ENCODE data around the gene LRCH1. TPM values are rescaled to one million over a fixed set of nuclear protein-coding genes. Genes with fewer than 3 reads are reported as not detected.

The LRCH1 gene
- total RNA-seq, 2 donors from 2014 or later: 22.5 to 31.4 TPM

DNA sequence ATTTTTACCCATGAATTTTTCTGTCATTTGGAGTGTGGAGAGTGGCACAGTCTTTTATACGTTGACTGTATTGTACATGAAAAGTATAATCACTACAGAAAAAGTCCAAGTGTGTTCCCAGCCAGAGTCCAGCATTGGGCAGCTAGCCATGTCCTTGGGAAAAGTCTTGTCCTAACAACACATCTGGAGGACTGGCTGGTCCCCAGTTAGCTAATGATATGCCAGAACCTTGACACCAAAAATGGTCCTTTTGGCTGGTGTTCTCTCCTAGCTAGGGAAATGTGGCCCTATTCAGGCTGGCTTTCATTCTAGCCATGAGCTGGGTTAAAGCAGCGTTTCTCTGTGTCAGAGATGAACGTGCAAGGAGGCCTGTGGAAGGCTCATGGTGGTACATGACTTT lies 145.0 kb downstream of the LRCH1 start:
- intact Hi-C loops (cut with DNase I): no loop called here
- no peak for DNase-seq (ENCODE audit: low spot score)

DNA sequence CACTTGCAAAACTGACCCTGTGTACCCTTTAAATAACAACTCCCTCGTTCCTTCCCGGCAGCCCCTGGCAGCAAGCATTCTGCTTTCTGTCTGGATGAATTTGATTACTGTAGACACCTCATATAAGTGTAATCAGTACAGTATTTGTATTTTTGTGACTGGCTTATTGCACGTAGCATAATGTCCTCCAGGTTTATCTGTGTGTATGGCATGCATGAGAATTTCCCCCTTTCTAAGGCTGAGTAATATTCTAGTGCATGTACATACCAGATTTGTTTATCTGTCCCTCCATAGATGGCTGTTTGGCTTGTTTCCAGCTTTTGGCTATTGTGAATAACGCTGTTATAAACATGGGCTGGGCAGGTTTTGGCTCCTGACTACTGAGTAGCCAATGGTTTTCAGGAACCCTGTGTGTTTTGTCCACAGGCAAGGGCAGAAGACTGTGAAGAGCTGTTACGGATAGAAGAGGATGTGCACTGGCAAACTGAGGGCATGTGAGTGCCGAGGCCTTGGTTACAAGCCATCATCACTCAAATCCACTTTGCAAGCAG lies 146.0 kb downstream of the LRCH1 start:
- intact Hi-C loops (cut with DNase I): no loop called here

DNA sequence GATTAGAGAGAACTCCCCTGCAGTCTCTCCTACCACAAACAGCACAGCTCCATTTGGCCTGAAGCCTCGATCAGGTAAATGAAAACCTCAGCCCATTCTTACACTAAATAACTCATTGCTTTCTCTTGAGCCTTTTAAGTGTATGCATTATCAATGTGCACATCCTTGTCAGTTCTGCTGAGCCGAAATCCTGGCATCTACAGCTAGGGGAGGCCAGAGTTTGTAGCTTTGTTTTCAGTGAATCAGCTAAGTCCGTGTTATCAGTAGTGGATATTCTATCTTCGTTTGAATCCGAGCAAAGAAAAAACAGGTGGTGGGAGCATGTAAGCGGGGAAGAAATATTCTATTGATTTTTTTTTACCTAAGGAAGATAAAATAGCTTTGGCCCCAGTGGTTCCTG lies 159.6 kb downstream of the LRCH1 start:
- DNase-seq (ENCODE audit: low spot score): no peak
- intact Hi-C loops (cut with DNase I): loop anchor here in 1 of 2 donors (10.0 kb wide), 1 partner anchor 158 kb away; the partner anchor contains the start of gene LRCH1

More for the DNA sequence above, 146.0 kb downstream of the LRCH1 start:
- DNase-seq (ENCODE audit: low spot score): no peak

DNA sequence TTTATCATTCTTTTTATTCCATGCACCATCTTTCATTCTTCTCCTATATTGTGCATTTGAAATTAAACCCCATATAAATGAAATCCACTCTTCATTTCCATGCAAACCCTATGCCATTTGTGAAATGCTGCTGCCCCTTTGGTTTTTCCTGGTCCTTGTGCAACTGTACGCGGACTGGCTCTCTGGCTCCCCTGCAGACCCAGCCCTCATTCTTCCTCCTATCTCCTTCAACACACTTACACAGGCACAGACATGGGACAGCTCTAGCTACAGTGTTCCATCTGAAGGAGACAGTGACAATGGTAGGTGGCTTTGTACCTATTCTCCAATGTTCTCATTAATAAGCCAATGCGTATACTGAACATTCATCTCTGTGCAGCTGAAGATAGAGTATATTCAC lies 162.4 kb downstream of the LRCH1 start:
- intact Hi-C loops (cut with DNase I): loop anchor here in 1 of 2 donors (10.0 kb wide), 1 partner anchor 161 kb away; the partner anchor contains the start of gene LRCH1
- DNase-seq (ENCODE audit: low spot score): no peak

DNA sequence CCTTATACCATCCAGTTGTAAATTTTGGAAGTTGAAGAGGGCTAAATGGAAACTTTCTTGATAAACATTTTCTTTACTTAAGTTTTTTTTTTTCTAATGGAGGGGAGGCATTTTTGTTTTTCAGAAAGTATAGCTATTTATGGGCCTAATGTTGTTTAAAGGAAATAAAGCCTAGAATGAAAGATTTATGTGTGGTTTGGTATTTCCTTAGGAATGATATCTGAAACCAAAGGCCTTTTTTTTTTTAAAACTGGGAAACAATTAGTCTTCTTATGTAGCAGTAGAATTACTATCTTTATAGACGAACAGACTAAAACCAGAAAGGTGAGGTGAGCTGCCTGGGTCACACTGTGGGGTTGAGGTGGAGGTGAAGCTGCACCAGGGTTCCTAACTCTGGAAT lies 163.9 kb downstream of the LRCH1 start:
- no peak for DNase-seq (ENCODE audit: low spot score)
- intact Hi-C loops (cut with DNase I): loop anchor here in 1 of 2 donors (10.0 kb wide), 1 partner anchor 162 kb away; the partner anchor contains the start of gene LRCH1

DNA sequence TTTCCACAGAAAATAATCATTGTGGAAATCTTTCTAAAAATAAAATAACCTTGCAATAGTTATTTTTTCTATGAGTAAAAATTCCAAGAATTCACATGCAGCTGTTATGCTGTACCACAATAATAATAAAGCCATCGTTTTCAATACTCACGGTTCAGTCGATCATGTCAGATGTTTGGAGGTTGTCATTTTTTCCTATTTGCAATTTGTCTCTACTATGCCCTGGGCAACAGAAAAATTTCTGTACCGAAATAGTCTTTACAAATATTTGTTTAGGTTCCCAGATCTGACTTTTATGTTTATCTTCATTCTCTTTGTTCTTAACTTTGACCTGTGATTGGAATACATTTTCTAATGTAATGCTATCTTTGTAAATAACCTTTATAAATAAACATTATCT lies 164.3 kb downstream of the LRCH1 start:
- no peak for DNase-seq (ENCODE audit: low spot score)
- intact Hi-C loops (cut with DNase I): loop anchor here in 1 of 2 donors (10.0 kb wide), 1 partner anchor 162 kb away; the partner anchor contains the start of gene LRCH1

DNA sequence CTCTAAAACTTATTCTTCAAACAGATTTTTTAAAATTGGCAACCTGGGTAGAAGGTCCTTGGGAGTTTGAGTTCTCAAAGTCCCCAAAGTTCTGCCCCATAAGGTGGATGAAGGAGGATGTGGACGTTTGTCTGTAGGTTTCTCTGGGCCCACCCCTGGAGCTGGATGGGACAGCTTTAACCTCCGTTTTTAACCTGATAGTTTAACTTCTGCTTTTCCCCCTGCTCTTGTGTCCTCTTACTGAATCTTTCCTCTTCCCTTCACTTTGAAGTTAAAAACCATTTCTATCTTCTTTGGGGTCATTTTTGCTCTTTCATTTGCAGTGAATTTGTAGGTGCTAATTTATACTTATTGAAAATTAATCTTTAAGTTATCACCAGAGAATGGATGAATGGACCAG lies 164.9 kb downstream of the LRCH1 start:
- DNase-seq (ENCODE audit: low spot score): no peak
- intact Hi-C loops (cut with DNase I): loop anchor here in 1 of 2 donors (10.0 kb wide), 1 partner anchor 163 kb away; the partner anchor contains the start of gene LRCH1

DNA sequence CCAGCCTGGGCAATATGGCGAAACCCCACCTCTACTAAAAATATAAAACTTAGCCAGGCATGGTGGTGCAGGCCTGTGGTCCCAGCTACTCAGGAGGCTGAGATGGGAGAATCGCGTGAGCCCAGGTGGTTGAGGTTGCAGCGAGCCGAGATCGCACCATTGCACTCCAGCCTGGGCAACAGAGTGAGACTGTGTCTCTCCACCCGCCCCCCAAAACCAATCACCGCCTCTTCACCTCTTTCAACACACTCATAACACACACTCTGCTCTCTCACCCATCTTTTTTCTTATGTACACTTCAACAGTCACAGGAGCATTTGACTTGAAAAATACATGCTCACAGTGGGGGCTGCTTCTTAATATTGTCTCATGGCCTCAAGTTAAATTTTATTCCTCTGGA lies 167.2 kb downstream of the LRCH1 start:
- DNase-seq (ENCODE audit: low spot score): no peak
- intact Hi-C loops (cut with DNase I): loop anchor here (5.0 to 10.0 kb wide), 3 partner anchors 168 to 228 kb away; partner anchors contain the start of gene LRCH1 (in 1 of the 2)

DNA sequence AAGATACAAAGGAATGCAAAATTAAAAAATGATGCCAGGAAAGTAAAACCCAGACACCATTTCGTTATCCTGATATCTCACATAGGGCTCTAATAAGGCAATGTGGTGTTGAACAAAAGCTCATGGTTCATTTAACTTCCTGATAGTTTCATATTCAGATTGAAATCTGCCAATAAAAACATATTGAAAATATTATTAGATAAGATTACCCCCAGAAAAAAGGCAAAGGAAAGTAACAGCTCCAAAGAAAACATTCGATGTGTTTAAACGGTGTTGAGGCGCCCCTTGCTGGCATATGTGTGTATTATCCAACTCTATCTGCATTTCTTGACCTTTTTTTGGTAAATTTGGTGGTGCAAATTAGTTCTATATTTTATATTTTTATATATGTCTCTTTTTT lies 168.1 kb downstream of the LRCH1 start:
- intact Hi-C loops (cut with DNase I): loop anchor here (5.0 to 10.0 kb wide), 3 partner anchors 169 to 229 kb away; partner anchors contain the start of gene LRCH1 (in 1 of the 2)
- DNase-seq (ENCODE audit: low spot score): no peak

DNA sequence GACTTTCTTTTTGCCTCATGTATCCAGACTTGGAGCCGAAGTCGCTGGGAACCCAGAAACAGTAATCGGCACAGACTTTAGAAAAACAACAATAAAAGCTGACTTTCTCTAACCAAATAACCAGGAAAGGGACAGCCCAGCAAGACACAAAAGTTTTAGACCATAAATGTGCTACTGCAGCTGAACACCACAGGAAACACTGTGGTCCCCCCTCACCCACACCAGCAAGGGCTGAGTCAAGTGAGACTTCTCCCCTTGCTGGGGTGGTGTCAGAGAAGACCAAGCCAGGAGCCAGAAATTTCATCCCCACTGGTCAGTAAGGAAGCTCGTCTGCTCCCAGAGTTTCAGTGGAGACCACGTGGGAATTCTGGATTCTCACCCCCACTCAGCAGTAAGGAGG lies 173.4 kb downstream of the LRCH1 start:
- intact Hi-C loops (cut with DNase I): loop anchor here in 1 of 2 donors (10.0 kb wide), 1 partner anchor 232 kb away; no protein-coding TSS in a partner anchor
- DNase-seq (ENCODE audit: low spot score): no peak

DNA sequence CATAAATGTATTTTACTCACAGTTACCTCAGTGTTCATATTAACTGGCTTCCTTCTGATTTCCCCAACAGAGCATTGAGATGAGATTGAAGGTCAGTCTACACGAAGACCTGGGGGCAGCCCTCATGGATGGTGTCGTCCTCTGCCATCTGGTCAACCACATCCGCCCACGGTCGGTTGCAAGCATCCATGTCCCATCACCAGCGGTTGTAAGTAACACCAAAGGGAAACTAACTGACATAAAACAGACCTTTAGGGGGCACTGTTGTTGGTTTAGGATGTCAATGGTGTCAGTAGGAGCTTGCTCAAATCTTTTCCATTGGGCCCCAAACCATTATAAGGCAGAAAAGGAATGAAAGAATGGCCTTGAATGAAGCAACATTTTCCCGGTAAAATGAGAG lies 175.8 kb downstream of the LRCH1 start:
- no peak for DNase-seq (ENCODE audit: low spot score)
- intact Hi-C loops (cut with DNase I): loop anchor here in 1 of 2 donors (10.0 kb wide), 1 partner anchor 234 kb away; no protein-coding TSS in a partner anchor

DNA sequence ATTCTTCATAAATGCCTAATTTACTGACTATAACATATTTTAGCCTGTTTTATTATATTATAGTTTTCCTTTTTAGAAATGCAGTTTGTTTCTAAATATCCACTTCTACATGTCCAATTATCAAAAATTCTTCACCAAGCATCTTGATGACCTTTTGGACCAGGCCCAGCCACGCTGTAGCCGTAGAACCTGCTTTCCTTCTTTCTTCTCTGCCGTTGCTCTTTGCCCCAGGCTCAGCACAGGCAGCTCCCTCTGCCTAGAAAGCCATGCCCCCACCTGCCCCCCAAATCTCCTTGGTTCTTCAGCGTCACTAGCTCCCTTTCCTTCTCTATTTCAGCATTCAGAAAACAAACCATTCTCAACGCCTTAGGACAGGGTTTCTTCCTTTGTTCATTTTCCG lies 178.6 kb downstream of the LRCH1 start:
- intact Hi-C loops (cut with DNase I): no loop called here
- DNase-seq (ENCODE audit: low spot score): no peak

DNA sequence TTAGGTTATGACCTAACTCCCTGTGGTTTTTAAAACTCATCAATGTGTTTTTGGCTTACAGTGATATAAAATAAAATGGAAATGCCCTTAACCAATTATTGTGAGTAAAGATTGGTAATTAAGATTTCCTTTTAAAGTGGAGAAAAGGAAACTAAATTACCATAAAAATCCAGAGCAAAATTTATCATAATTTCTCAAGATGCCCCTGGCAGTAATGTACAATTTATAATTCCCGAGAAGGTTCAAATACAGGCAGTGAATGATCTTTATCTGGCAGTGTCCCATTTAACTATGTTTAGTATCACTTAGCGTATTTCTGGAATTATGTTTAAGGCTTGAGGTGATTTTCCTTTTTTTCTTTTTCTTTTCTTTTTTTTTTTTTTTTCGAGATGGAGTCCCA lies 182.5 kb downstream of the LRCH1 start:
- DNase-seq (ENCODE audit: low spot score): no peak
- intact Hi-C loops (cut with DNase I): no loop called here

DNA sequence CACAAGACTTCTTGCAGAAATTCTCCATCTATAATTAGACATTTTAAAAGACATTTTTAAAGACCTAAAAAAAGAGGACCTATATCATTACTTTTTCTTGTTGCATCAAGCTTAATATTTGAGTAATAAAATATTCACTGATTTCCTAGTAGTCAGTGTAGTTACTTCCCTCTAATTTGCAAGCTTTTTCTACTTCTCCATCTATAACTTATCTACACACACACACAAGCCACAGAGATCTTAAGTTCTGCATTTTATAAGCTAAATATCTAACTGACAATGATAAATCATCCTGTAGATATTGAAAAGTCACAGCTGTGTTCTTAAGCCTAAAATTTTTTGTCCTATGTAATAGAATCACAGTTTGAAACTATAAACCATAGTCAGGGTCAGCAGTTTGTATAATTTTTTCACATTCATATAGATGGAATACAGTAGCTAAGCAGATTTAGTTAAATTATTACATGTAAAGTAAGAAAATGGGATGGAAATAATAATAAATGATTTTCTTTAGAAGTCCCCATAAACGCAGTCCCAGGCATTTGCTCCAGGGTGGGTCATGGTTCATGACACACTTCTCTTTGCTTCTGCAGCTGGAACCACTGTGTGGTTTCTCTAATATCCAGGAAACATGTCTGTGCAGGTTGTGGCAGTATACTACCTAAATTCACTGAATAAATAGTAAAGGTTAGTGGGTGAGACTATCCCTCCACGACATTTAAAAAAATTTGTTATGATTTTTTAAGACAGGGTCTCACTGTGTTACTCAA lies 183.8 kb downstream of the LRCH1 start:
- intact Hi-C loops (cut with DNase I): no loop called here
- DNase-seq (ENCODE audit: low spot score): no peak

DNA sequence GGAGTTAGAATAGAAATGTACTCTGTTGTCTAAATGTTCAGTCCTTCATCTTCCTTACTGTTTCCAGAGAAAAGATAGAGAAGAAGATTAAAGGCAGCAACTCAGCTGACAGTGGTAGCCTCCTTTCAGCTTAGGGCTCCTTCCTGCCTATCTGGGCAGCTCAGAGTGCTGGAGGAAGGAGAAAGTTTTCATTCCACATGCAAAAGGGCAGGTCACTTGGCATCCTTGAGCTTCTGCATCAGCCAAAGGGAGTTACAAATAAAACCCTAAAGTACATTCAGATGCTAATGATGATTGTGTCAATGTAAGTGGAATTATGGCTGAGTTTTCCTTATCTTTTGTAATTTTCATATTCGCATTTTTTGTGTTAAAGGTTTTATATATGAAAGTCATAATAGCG lies 185.1 kb downstream of the LRCH1 start:
- intact Hi-C loops (cut with DNase I): no loop called here
- DNase-seq (ENCODE audit: low spot score): no peak

DNA sequence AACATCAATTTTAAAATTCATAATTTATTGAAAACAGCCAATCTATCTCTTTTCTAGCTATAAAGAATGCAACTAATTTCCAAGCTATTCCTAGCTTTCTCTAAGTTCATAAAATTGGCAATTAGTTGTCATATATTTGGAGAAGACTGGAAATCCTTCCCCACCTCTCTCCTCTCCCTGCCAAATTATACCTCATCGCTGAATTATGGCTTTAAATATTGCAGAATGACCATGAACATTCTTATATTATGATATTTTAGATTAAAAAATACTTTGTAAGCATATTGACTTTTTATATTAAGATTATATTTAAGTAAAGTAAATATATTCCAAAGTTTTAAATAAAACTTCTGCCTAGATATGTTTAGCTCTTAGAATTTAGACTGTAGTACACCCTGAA lies 185.8 kb downstream of the LRCH1 start:
- no peak for DNase-seq (ENCODE audit: low spot score)
- intact Hi-C loops (cut with DNase I): no loop called here

DNA sequence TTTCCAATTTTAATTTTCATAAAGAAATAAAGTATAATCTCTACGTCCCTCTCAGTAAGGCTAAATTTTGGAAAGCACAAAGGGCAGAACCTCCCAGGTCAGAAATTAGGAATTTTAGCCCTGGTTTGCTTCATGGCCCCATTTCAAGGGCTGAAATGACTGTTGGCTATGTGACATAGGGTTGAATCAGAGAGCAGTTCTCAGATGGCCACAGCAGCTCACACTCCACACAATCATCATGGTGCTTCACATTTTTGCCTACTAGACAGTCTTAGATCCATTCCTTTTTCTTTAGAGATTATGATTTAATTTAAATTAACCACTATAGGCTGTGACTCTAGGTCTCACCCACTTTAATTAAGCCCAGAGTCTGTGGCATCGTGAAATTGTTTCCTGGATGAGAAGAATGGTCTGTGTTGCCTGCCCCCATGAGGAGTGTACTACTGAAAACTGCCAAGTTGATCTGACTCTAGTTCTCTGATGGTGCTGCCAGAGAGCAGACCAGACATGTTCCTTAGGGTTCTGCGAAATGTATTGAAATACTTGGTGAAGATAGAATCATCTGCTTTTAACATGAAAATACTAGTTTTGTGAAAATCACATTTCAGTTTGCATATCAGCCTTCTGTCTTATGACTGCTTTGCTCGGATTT lies 186.6 kb downstream of the LRCH1 start:
- no peak for DNase-seq (ENCODE audit: low spot score)
- intact Hi-C loops (cut with DNase I): no loop called here

DNA sequence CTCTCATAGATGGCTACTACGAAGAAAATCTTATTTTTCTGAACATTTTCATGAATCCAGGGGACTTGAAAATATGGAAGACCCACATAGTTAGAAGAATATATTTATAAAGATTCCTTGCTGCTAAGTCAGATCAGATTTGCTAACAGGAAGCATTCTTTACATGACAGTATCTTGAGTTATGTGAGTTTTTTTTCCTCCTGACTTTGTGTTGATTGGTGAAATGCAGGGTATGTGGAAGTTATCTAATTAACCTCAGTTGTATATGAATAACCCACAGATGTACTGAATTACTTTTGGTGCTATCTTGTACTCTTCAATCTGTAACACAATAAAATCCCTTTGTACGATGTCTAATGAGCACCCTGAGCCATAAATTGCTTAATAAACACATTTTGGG lies 190.2 kb downstream of the LRCH1 start:
- no peak for DNase-seq (ENCODE audit: low spot score)
- intact Hi-C loops (cut with DNase I): no loop called here

DNA sequence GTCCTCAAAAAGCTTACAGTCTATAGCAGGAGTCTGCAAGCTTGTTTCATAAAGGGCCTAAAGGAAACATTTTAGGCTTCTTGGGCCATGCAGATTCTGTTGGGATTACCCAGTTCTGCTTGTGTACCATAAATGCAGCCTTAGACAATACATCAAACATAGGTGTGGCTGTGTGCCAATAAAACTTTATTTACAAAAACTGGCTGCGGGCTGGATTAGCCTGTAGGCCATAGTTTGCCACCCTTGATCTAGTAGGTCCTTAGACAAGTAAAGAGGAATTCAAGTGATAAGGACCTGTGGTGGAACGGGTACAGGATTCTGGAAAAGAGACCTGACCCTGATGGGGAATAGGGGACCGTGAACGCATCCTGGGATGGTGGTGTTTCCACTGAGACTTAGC lies 192.1 kb downstream of the LRCH1 start:
- DNase-seq (ENCODE audit: low spot score): no peak
- intact Hi-C loops (cut with DNase I): no loop called here

DNA sequence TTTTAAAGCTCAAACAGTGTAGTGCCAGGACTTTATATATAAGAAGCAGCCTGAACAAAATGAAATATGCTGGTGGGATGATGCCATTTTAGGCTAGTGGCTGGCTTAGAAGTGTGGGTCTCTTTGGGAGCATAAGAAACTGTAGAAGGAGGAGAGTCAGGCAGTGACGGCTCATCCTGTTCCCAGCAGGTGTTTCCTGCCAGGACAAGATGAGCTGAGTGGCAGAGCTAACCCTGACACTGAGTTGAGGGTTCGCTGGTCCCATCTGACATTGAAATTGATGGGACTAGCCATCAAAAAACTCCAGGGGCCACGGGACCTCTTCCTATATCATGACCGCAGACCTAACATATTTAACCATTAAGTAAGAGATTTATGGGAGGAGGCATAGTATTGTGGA lies 192.7 kb downstream of the LRCH1 start:
- intact Hi-C loops (cut with DNase I): no loop called here
- DNase-seq (ENCODE audit: low spot score): no peak

Measured in posterior vena cava (tissue), 2 donors.